Astrocyte (in vitro differentiated cells and primary cell): ENCODE measurements around the gene STON2.

Experiments
- CTCF ChIP-seq: IDR thresholded peaks from 2 replicates; pipeline ENCODE4 v1.5.1; 2011; ENCODE audit warnings: low read depth, mild to moderate bottlenecking, inconsistent platforms, low read length, moderate library complexity; ENCODE audit not compliant: insufficient read depth
- EZH2 ChIP-seq: IDR thresholded peaks from 2 replicates; pipeline ENCODE4 v1.6.1; 2012; ENCODE audit warnings: mild to moderate bottlenecking, low read length, inconsistent platforms; ENCODE audit not compliant: insufficient read depth

GRCh38 chr14:81408595-81408994 is 8.5 kb upstream of the STON2 start:
- no peak for TF ChIP-seq CTCF
- TF ChIP-seq EZH2: no peak
